ENCODE results near the gene RP9. TPM values are rescaled to one million over a fixed set of nuclear protein-coding genes. Genes with fewer than 3 reads are reported as not detected.

The RP9 gene
- total RNA-seq, 1 donor from 2014 or later = 18.6 TPM

DNA sequence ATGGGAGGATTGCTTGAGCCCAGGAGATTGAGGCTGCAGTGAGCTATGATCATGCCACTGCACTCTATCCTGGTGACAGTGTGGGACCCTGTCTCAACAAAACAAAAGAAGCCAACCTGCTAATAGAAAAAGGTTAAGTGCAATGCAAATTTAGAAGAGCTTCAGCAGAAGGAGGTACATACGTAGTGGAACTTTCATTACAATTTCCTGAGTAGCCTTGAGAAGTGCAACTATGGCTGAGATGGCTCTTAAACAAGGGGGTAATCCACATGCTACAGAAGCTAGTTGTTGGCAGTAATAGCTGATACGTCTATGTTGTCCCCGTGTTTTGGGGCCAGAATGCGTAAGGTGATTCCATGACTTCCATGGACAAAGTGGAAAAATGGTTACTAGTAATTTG lies 36.0 kb downstream of the RP9 start:
- DNase-seq (ENCODE audit: low spot score) = no peak
- Mint-ChIP-seq H3K4me1 (ENCODE audit: low read depth) (peaks cover 7% of the 10 kb centered on the region), H3K4me3 (ENCODE audit: low read depth) (no peak overlapping the region), H3K36me3 (ENCODE audit: low read depth) (no peaks in the 10 kb centered on the region), H3K27ac (no peak overlapping the region), H3K9me3 (peaks cover 30% of the 10 kb centered on the region), H3K27me3 (ENCODE audit: low read depth) (peaks cover 29% of the 10 kb centered on the region)
- intact Hi-C loops (cut with micrococcal nuclease) = no loop called here

DNA sequence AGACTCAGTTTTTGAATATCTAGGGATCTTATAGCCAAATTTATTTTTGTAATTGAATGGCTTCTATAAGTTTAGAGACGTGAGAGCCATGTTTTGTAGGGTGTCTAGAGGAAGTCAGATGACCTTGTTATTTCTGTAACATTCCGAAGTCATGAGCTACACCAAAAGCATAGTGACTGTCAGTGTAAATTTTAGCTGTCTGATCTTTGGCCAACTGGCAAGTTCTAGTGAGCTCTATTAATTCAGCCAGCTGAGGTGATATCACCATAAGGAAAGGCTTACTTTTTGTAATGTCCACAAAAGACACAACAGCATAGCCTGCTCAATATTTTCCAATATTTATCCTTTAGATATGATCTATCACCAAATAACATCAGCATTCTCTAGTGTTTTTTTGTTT lies 36.7 kb downstream of the RP9 start:
- H3K4me1 Mint-ChIP-seq (ENCODE audit: low read depth) = peaks cover 5% of the 10 kb centered on the region

DNA sequence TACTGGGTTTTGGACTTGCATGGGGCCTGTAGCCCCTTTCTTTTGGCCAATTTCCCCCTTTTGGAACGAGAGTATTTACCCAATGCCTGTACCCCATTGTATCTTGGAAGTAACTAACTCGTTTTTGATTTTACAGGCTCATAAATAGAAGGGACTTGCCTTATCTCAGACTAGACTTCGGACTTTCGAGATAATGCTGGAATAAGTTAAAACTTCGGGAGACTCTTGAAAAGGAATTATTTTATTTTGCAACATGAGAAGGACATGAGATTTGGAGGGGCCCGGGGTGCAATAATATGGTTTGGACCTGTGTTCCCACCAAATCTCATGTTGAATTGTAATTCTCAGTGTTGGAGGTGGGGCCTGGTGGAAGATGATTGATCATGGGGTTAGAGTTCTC lies 38.4 kb downstream of the RP9 start:
- Mint-ChIP-seq H3K4me3 (ENCODE audit: low read depth) (no peak overlapping the region), H3K27me3 (ENCODE audit: low read depth) (peaks cover 23% of the 10 kb centered on the region), H3K4me1 (ENCODE audit: low read depth) (no peaks in the 10 kb centered on the region), H3K9me3 (peaks cover 37% of the 10 kb centered on the region), H3K36me3 (ENCODE audit: low read depth) (peaks cover 6% of the 10 kb centered on the region), H3K27ac (no peak overlapping the region)
- intact Hi-C loops (cut with micrococcal nuclease) = no loop called here
- DNase-seq (ENCODE audit: low spot score) = no peak

More for the DNA sequence above, 36.7 kb downstream of the RP9 start:
- Mint-ChIP-seq H3K9me3 (peaks cover 30% of the 10 kb centered on the region), H3K36me3 (ENCODE audit: low read depth) (no peaks in the 10 kb centered on the region), H3K4me3 (ENCODE audit: low read depth) (no peak overlapping the region), H3K27ac (no peak overlapping the region), H3K27me3 (ENCODE audit: low read depth) (peaks cover 24% of the 10 kb centered on the region)
- intact Hi-C loops (cut with micrococcal nuclease) = no loop called here
- no peak for DNase-seq (ENCODE audit: low spot score)

DNA sequence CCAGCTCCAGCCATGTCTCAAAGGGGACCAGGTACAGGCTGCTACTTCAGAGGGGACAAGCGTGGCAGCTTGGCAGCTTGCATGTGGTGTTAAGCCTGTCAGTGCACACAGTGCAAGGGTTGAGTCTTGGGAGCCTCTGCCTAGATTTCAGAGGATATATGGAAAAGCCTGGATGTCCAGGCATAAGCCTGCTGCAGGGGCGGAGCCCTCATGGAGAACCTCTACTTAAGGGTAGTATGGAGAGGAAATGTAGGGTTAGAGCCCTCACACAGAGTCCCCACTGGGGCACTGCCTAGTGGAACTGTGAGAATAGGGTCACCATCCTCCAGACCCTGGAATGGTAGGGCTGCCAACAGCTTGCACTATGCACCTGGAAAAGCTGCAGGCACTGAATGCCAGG lies 38.9 kb downstream of the RP9 start:
- Mint-ChIP-seq H3K9me3 (peaks cover 40% of the 10 kb centered on the region), H3K4me3 (ENCODE audit: low read depth) (no peak overlapping the region), H3K36me3 (ENCODE audit: low read depth) (peaks cover 7% of the 10 kb centered on the region), H3K27me3 (ENCODE audit: low read depth) (peaks cover 18% of the 10 kb centered on the region), H3K27ac (no peak overlapping the region), H3K4me1 (ENCODE audit: low read depth) (no peaks in the 10 kb centered on the region)
- DNase-seq (ENCODE audit: low spot score) = no peak
- intact Hi-C loops (cut with micrococcal nuclease) = no loop called here

DNA sequence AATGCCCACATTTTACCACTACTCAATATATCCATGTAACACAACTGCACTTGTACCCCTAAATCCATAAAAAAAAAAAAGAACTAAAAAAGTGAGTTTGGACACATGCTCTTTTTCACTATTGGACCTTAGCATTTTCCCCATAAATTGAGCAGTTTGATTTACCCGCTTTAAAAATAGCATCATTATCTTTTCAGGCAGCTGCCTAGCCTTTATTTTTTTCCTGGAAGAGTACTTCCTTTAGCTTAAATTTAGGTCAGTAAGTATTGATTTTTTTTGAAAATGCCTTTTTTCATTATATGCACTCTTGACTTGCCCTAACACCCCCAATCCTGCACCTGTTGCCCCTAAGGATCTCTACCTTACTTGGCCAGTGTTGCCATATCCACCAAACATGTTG lies 41.3 kb downstream of the RP9 start:
- H3K4me3 Mint-ChIP-seq (ENCODE audit: low read depth) = no peak overlapping the region
- H3K27me3 Mint-ChIP-seq (ENCODE audit: low read depth) = peaks cover 5% of the 10 kb centered on the region
- peaks cover 7% of the 10 kb centered on the region for H3K36me3 Mint-ChIP-seq (ENCODE audit: low read depth)
- DNase-seq (ENCODE audit: low spot score) = no peak
- H3K27ac Mint-ChIP-seq = no peak overlapping the region
- H3K4me1 Mint-ChIP-seq (ENCODE audit: low read depth) = peaks cover 8% of the 10 kb centered on the region
- intact Hi-C loops (cut with micrococcal nuclease) = loop anchor here (10.0 kb wide), 1 partner anchor 483 kb away; no protein-coding TSS in a partner anchor
- peaks cover 44% of the 10 kb centered on the region for H3K9me3 Mint-ChIP-seq

DNA sequence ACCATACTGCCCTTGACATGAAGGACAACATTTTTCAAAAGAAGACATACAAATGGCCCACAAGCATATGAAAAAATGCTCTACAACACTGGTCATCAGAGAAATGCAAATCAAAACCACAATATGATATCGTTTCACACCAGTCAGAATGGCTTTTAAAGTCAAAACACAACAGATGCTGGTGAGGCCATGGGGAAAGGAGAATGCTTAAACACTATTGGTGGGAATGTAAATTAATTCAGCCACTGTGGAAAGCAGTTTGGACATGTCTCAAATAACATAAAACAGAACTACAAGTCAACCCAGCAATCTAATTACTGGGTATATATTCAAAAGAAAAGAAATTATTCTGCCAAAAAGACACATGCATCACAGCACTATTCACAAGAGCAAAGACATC lies 42.4 kb downstream of the RP9 start:
- Mint-ChIP-seq H3K27ac (no peak overlapping the region), H3K4me1 (ENCODE audit: low read depth) (peaks cover 8% of the 10 kb centered on the region), H3K36me3 (ENCODE audit: low read depth) (peaks cover 7% of the 10 kb centered on the region), H3K27me3 (ENCODE audit: low read depth) (peaks cover 2% of the 10 kb centered on the region), H3K4me3 (ENCODE audit: low read depth) (no peak overlapping the region), H3K9me3 (peaks cover 42% of the 10 kb centered on the region)
- DNase-seq (ENCODE audit: low spot score) = no peak
- intact Hi-C loops (cut with micrococcal nuclease) = loop anchor here (10.0 kb wide), 1 partner anchor 482 kb away; no protein-coding TSS in a partner anchor

DNA sequence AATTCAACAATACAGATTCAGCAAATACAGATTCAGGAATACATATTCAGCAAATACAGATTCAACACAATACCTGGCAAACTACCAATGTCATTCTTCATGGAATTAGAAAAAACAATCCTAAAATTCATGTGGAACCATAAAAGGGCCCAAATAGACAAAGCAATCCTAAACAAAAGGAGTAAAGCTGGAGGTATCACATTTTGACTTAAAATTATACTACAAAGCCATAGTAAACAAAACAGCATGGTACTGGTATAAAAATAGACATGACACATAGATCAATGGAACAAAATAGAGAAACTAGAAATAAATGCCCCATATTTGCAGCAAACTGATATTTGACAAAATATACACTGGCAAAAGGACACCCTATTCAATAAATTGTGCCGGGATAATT lies 43.2 kb downstream of the RP9 start:
- Mint-ChIP-seq H3K36me3 (ENCODE audit: low read depth) (peaks cover 7% of the 10 kb centered on the region), H3K27ac (no peak overlapping the region), H3K4me3 (ENCODE audit: low read depth) (no peak overlapping the region), H3K9me3 (peaks cover 34% of the 10 kb centered on the region), H3K27me3 (ENCODE audit: low read depth) (peaks cover 2% of the 10 kb centered on the region), H3K4me1 (ENCODE audit: low read depth) (peaks cover 11% of the 10 kb centered on the region)
- intact Hi-C loops (cut with micrococcal nuclease) = loop anchor here (10.0 kb wide), 1 partner anchor 481 kb away; no protein-coding TSS in a partner anchor
- DNase-seq (ENCODE audit: low spot score) = no peak

DNA sequence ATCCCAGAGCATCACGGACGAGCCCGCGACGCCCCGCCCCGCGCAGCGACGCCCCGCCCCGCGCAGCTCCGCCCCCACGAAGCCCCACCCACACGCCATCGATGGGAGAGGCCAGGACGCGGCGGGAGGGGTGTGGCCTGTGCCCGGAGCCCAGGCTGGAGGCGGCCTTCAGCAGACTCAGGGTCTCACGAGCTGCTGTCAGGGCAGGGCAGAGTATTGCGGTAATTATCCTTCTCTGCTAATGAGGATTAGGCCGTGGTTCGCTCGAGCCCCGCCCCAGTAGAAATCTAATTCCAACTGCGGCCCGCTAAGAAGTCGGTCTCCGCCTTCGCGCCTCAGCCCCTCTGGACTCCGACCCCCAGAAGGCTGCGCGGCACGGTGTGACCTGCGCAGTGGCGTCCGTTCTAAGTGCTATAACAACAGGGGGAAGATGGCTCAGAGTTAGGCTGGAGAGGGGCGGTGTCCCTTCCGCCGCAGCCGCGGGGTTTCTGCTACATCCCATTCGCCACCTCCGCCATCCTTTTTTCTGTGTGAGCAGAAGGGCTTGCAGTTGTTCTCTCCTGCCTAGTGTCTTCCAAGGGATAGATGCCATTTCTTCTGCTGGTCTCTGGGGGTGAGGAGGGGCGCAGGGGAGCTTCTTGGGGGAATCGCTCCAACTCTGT lies 46.3 kb downstream of the RP9 start:
- intact Hi-C loops (cut with micrococcal nuclease) = loop anchor here (1.0 to 10.0 kb wide), 7 partner anchors 24 to 568 kb away; partner anchors contain the start of genes AVL9, BBS9 and RP9
- H3K27ac Mint-ChIP-seq = peak overlapping the region; percentile 89
- H3K27me3 Mint-ChIP-seq (ENCODE audit: low read depth) = peaks cover 2% of the 10 kb centered on the region
- peaks cover 26% of the 10 kb centered on the region for H3K36me3 Mint-ChIP-seq (ENCODE audit: low read depth)
- H3K4me3 Mint-ChIP-seq (ENCODE audit: low read depth) = peak overlapping the region; percentile 94
- DNase-seq (ENCODE audit: low spot score) = peak; percentile 90
- H3K4me1 Mint-ChIP-seq (ENCODE audit: low read depth) = peaks cover 35% of the 10 kb centered on the region
- peaks cover 14% of the 10 kb centered on the region for H3K9me3 Mint-ChIP-seq

DNA sequence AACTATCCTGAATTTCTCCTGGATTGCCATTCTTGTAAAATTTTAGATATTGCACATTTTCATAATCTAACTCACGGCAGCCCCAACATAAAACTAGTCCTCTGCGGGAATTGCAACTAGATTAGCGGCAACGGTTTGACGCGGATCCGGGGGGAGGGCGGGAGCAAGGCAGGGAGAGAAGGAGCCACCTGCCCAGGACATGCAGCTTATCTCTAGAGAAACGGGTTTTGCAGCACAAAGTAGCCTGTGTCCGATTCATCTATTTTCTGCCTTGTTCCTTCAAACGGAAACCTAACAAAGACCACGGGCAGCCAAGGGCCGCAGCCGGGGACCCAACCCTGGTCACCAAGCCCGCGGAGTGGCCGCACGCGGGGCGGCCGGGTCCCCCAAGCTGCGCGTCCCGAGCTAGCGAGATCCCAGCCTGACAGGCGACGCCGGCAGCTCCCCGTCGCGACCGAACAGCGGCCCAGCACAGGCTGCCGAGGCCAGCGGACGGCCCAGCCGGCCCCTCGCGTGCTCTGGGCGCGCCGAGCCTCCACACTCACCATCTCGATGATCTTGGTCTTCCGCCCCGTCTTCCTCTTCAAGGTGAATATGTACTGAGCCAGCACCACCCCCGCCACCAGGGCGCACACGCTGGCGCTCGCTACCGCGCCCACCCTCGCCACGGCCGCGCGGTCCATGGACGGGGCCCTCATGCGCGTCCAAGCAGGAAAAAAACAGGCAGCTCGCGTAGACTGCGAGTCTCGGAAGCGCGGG lies 47.0 kb downstream of the RP9 start, which contains the start of gene NT5C3A:
NT5C3A (minus strand) TSS at position 754 of the 759 bp plus-strand sequence; CDS start at position 683, 71 bp downstream.
- Mint-ChIP-seq H3K27me3 (ENCODE audit: low read depth) (peaks cover 2% of the 10 kb centered on the region), H3K36me3 (ENCODE audit: low read depth) (peaks cover 27% of the 10 kb centered on the region), H3K4me3 (ENCODE audit: low read depth) (peak within 1 kb of the TSS; percentile 94), H3K4me1 (ENCODE audit: low read depth) (peaks cover 36% of the 10 kb centered on the region), H3K9me3 (peaks cover 14% of the 10 kb centered on the region), H3K27ac (peak within 1 kb of the TSS; percentile 89)
- peak; percentile 16 for DNase-seq (ENCODE audit: low spot score)
- intact Hi-C loops (cut with micrococcal nuclease) = loop anchor here (2.0 to 10.0 kb wide), 2 partner anchors 119 to 477 kb away; no protein-coding TSS in a partner anchor

DNA sequence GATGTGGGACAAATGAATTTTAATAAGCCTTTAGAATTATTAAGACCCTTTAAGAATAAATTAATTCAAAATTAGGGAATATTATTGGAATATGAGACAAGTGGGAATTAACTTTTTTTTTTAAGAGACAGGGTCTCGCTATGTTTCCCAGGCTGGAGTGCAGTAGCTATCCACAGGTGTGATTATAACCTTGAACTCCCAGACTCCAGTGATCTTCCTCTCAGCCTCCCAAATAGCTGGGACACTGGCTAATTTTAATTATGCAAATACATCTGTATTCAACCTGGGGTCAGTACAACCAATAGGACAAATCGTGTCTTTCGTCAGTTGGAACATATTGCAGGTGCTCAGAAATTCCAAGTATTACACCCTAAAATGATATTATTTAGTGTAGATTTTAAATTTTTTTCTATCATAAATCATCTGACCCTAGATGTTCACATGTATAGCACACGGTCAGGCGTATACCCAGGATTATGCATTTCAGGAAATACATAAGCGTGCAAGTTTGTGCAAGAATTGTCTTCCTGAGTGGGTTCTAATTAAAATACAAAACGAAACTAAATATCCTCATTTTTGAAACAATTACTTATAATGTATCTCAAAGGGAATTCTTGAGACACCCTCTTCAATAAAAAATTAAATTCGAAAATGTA lies 47.8 kb downstream of the RP9 start:
- intact Hi-C loops (cut with micrococcal nuclease) = loop anchor here (10.0 kb wide), 1 partner anchor 477 kb away; no protein-coding TSS in a partner anchor
- peak overlapping the region; percentile 94 for H3K4me3 Mint-ChIP-seq (ENCODE audit: low read depth)
- H3K27ac Mint-ChIP-seq = peak overlapping the region; percentile 81
- peaks cover 13% of the 10 kb centered on the region for H3K9me3 Mint-ChIP-seq
- peaks cover 36% of the 10 kb centered on the region for H3K4me1 Mint-ChIP-seq (ENCODE audit: low read depth)
- DNase-seq (ENCODE audit: low spot score) = no peak
- peaks cover 2% of the 10 kb centered on the region for H3K27me3 Mint-ChIP-seq (ENCODE audit: low read depth)
- H3K36me3 Mint-ChIP-seq (ENCODE audit: low read depth) = peaks cover 25% of the 10 kb centered on the region

DNA sequence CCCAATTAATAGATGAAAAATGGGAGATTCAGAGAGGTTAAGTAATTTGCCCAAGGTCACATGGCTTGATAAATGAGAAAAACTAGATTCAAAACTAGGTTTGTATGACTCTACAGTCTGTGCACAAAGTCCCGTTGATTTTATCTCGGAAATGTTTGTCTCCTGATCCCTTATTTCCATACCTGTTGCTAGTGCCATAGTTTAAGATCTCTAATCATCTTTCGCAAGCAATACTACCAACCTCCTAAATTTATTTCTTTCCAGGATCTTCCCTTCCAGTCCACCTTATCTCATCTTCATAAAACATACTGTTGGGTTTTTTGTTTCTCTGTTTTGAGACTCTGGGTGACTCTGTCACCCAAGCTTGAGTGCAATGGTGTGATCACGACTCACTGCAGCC lies 49.6 kb downstream of the RP9 start:
- DNase-seq (ENCODE audit: low spot score) = no peak
- no peak overlapping the region for H3K4me3 Mint-ChIP-seq (ENCODE audit: low read depth)
- intact Hi-C loops (cut with micrococcal nuclease) = loop anchor here (10.0 kb wide), 1 partner anchor 475 kb away; no protein-coding TSS in a partner anchor
- H3K27me3 Mint-ChIP-seq (ENCODE audit: low read depth) = no peaks in the 10 kb centered on the region
- H3K36me3 Mint-ChIP-seq (ENCODE audit: low read depth) = peaks cover 29% of the 10 kb centered on the region
- H3K4me1 Mint-ChIP-seq (ENCODE audit: low read depth) = peaks cover 43% of the 10 kb centered on the region
- peaks cover under 1% of the 10 kb centered on the region for H3K9me3 Mint-ChIP-seq
- H3K27ac Mint-ChIP-seq = no peak overlapping the region

DNA sequence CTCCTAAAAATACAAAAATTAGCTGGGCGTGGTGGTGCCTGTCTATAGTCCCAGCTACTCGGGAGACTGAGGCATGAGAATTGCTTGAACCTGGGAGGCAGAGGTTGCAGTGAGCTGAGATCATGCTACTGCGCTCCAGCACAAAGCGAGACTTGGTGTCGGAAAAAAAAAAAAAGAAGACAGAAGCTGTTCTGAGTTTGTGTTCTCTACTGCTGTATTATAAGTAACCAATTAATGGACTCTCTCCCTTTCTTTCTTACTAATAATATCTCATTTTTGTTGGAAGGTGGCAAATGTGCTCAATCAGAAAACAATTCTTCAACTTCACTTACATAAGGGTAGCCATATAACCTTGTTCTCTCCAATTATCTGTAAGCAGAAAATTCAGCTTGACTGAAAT lies 54.0 kb downstream of the RP9 start:
- intact Hi-C loops (cut with micrococcal nuclease) = no loop called here
- H3K4me1 Mint-ChIP-seq (ENCODE audit: low read depth) = peaks cover 49% of the 10 kb centered on the region
- H3K36me3 Mint-ChIP-seq (ENCODE audit: low read depth) = peaks cover 26% of the 10 kb centered on the region
- H3K27me3 Mint-ChIP-seq (ENCODE audit: low read depth) = no peaks in the 10 kb centered on the region
- peak overlapping the region; percentile 70 for H3K27ac Mint-ChIP-seq
- DNase-seq (ENCODE audit: low spot score) = no peak
- H3K4me3 Mint-ChIP-seq (ENCODE audit: low read depth) = no peak overlapping the region
- no peaks in the 10 kb centered on the region for H3K9me3 Mint-ChIP-seq
